Measurements from ENCODE around the gene PHF5A.

GRCh38 chr22:41504816-41505215, 36.3 kb upstream of the PHF5A start:
- TF ChIP-seq CTCF (IDR thresholded peaks at IDR 0.05) (no peak), EZH2 (IDR thresholded peaks at IDR 0.05) (no peak), EZH2phosphoT487 (IDR thresholded peaks at IDR 0.05) (no peak)

Data from neural progenitor cell (in vitro differentiated cells).